HG03521 (cell line): ENCODE data around the gene RBM6.
"Not testable (repeated sequence)": the region's sequence is repeated elsewhere in the genome, so short reads cannot be mapped to it uniquely, and the experiment has no call there.

Experiments
- ATAC-seq: cut with Tn5 transposase; IDR thresholded peaks from one replicate; pipeline ENCODE4 v1.9.1; 2021; ENCODE audit warnings: mild to moderate bottlenecking, moderate library complexity; ENCODE audit not compliant: unreplicated experiment

RBM6 gene

GRCh38 chr3:49939858-49940666 is at the start of gene RBM6:
Gene RBM6 (plus strand): TSS chr3:49940150. CDS start chr3:49962642, 22,492 bp downstream.
- peak; percentile 91 for ATAC-seq

- no peak for ATAC-seq
Observed at GRCh38 chr3:49895791-49896190, 44.2 kb upstream of the RBM6 start.

GRCh38 chr3:49896345-49896744 is 43.6 kb upstream of the RBM6 start:
- ATAC-seq, result no peak

GRCh38 chr3:49898991-49899390 is 41.0 kb upstream of the RBM6 start:
- no peak for ATAC-seq

- no peak for ATAC-seq
Observed at GRCh38 chr3:49899815-49900214, 40.1 kb upstream of the RBM6 start.

- no peak for ATAC-seq
Observed at GRCh38 chr3:49900491-49901153, 39.3 kb upstream of the RBM6 start.

- no peak for ATAC-seq
Observed at GRCh38 chr3:49901366-49902339, 38.3 kb upstream of the RBM6 start.

- no peak for ATAC-seq
Observed at GRCh38 chr3:49902511-49903345, 37.2 kb upstream of the RBM6 start.

- peak; percentile 70 for ATAC-seq
Observed at GRCh38 chr3:49903451-49904424, 36.2 kb upstream of the RBM6 start, which contains the start of gene MST1R. Gene MST1R (minus strand): TSS chr3:49903873. CDS start chr3:49903609, 264 bp downstream.

- not testable (repeated sequence) for ATAC-seq
Observed at GRCh38 chr3:49904448-49904847, 35.5 kb upstream of the RBM6 start.

GRCh38 chr3:49906073-49906743 is 33.7 kb upstream of the RBM6 start:
- no peak for ATAC-seq

GRCh38 chr3:49908373-49909199 is 31.4 kb upstream of the RBM6 start:
- no peak for ATAC-seq

- ATAC-seq, result no peak
Observed at GRCh38 chr3:49910409-49911123, 29.4 kb upstream of the RBM6 start.

- ATAC-seq, result no peak
Observed at GRCh38 chr3:49911124-49911420, 28.9 kb upstream of the RBM6 start.

- ATAC-seq, result no peak
Observed at GRCh38 chr3:49911611-49912010, 28.3 kb upstream of the RBM6 start.

- no peak for ATAC-seq
Observed at GRCh38 chr3:49912881-49913281, 27.1 kb upstream of the RBM6 start.

GRCh38 chr3:49914906-49915305 is 25.0 kb upstream of the RBM6 start:
- ATAC-seq, result no peak
